K562 (cell line): ENCODE results near the gene DIP2C. TPM values are rescaled to one million over a fixed set of nuclear protein-coding genes. Genes with fewer than 3 reads are reported as not detected.

Source experiments
- CEBPG ChIP-seq, 3 experiments: fragments of 200-800 bp in 1 of 3; sonication (Bioruptor generic) in 1 of 3; sonication (generic) in 1 of 3; formaldehyde crosslinking in 1 of 3; IDR thresholded peaks in 2 of 3; conservative IDR thresholded peaks in 1 of 3; 2 replicates each; pipeline versions ENCODE4 v1.6.1 to v1.8.0; 2016 to 2022; ENCODE audit warnings: missing compliant biosample characterization in 2 of 3, missing genetic modification characterization in 2 of 3, mild to moderate bottlenecking in 1 of 3, missing genetic modification reagents in 1 of 3
- DACH1 ChIP-seq: fragments of 450-650 bp; IDR thresholded peaks from 2 replicates; pipeline ENCODE4 v1.6.1; 2018; ENCODE audit not compliant: partially characterized antibody
- LEF1 ChIP-seq: fragments of 450-650 bp; IDR thresholded peaks from 2 replicates; pipeline ENCODE4 v1.6.1; 2016; ENCODE audit warnings: mild to moderate bottlenecking
- ZNF766 ChIP-seq: fragments of 200-800 bp; sonication (Bioruptor generic); conservative IDR thresholded peaks from 2 replicates; pipeline ENCODE4 v1.6.1; 2016; ENCODE audit warnings: missing genetic modification characterization, missing compliant biosample characterization
- polyA plus RNA-seq, 8 experiments: library from polyadenylated mRNA; depleted of rRNA in 4 of 8; stranded (reverse) in 5 of 8; unstranded in 3 of 8; fragments of >200 nt; fragmentation: Nextera tagmentation in 2 of 8; fragmentation: Illumina TruSeq in 1 of 8; extraction: Ambion mirVana in 2 of 8; extraction: Trizol in 1 of 8; gene quantifications; 2 replicates each; pipeline versions ENCODE4 v1.2.1 to v1.2.3, GENCODE V29; 2011 to 2014; ENCODE audit warnings: inconsistent platforms in 1 of 8, missing spikeins in 1 of 8
- total RNA-seq, 7 experiments: library from RNA; depleted of rRNA in 6 of 7; stranded (reverse); fragments of >200 nt in 6 of 7; fragmentation: Illumina TruSeq in 2 of 7; extraction: Trizol in 2 of 7; gene quantifications; 2 replicates each; pipeline versions ENCODE4 v1.2.1 to v1.2.3, GENCODE V29; 2011 to 2021; ENCODE audit warnings: low replicate concordance in 1 of 7
- TF ChIP-seq, protein P1 (sequence below): sonication (generic); formaldehyde crosslinking; IDR thresholded peaks from 2 replicates; pipeline ENCODE4 v1.8.0; 2023; ENCODE audit warnings: missing genetic modification reagents, mild to moderate bottlenecking, borderline replicate concordance
- TF ChIP-seq, protein P2 (sequence below): fragments of 250-450 bp; sonication (Bioruptor Pico); IDR thresholded peaks from 2 replicates; pipeline ENCODE4 v1.5.0; 2021; ENCODE audit warnings: mild to moderate bottlenecking, borderline replicate concordance

DIP2C gene
- total and polyA plus RNA-seq, 9 of the 15 experiments (the other 6 are each of a cell fraction or from before 2014, with no cell fraction given): 0.01 TPM; not detected in 8

GRCh38 chr10:688312-689120 is 952 bp downstream of the DIP2C start (continued):
- TF ChIP-seq, protein P1, sequence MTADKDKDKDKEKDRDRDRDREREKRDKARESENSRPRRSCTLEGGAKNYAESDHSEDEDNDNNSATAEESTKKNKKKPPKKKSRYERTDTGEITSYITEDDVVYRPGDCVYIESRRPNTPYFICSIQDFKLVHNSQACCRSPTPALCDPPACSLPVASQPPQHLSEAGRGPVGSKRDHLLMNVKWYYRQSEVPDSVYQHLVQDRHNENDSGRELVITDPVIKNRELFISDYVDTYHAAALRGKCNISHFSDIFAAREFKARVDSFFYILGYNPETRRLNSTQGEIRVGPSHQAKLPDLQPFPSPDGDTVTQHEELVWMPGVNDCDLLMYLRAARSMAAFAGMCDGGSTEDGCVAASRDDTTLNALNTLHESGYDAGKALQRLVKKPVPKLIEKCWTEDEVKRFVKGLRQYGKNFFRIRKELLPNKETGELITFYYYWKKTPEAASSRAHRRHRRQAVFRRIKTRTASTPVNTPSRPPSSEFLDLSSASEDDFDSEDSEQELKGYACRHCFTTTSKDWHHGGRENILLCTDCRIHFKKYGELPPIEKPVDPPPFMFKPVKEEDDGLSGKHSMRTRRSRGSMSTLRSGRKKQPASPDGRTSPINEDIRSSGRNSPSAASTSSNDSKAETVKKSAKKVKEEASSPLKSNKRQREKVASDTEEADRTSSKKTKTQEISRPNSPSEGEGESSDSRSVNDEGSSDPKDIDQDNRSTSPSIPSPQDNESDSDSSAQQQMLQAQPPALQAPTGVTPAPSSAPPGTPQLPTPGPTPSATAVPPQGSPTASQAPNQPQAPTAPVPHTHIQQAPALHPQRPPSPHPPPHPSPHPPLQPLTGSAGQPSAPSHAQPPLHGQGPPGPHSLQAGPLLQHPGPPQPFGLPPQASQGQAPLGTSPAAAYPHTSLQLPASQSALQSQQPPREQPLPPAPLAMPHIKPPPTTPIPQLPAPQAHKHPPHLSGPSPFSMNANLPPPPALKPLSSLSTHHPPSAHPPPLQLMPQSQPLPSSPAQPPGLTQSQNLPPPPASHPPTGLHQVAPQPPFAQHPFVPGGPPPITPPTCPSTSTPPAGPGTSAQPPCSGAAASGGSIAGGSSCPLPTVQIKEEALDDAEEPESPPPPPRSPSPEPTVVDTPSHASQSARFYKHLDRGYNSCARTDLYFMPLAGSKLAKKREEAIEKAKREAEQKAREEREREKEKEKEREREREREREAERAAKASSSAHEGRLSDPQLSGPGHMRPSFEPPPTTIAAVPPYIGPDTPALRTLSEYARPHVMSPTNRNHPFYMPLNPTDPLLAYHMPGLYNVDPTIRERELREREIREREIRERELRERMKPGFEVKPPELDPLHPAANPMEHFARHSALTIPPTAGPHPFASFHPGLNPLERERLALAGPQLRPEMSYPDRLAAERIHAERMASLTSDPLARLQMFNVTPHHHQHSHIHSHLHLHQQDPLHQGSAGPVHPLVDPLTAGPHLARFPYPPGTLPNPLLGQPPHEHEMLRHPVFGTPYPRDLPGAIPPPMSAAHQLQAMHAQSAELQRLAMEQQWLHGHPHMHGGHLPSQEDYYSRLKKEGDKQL: no peak
- TF ChIP-seq, protein P2, sequence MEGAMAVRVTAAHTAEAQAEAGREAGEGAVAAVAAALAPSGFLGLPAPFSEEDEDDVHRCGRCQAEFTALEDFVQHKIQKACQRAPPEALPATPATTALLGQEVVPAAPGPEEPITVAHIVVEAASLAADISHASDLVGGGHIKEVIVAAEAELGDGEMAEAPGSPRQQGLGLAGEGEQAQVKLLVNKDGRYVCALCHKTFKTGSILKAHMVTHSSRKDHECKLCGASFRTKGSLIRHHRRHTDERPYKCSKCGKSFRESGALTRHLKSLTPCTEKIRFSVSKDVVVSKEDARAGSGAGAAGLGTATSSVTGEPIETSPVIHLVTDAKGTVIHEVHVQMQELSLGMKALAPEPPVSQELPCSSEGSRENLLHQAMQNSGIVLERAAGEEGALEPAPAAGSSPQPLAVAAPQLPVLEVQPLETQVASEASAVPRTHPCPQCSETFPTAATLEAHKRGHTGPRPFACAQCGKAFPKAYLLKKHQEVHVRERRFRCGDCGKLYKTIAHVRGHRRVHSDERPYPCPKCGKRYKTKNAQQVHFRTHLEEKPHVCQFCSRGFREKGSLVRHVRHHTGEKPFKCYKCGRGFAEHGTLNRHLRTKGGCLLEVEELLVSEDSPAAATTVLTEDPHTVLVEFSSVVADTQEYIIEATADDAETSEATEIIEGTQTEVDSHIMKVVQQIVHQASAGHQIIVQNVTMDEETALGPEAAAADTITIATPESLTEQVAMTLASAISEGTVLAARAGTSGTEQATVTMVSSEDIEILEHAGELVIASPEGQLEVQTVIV (CRISPR knock-in tag): no peak
- TF ChIP-seq CEBPG (CRISPR knock-in tag; IDR thresholded peaks at IDR 0.05) (no peak), CEBPG (tag; conservative IDR thresholded peaks at IDR 0.05 in 1 of 2, IDR thresholded peaks at IDR 0.05 in 1 of 2) (no peak), ZNF766 (CRISPR knock-in tag) (no peak), DACH1 (no peak), LEF1 (no peak)
